HEK293 (cell line): ENCODE results near the gene PKD2L1.
"Not testable (repeated sequence)": the region's sequence is repeated elsewhere in the genome, so short reads cannot be mapped to it uniquely, and the experiment has no call there.

Experiments used
- CTCF ChIA-PET: fragments of 350-600 bp; formaldehyde crosslinking; extraction: SDS; loops from one replicate; lab custom pipeline; 2021; ENCODE audit warnings: antibody characterized with exemption; lab: Yijun Ruan, JAX
- POLR2A ChIA-PET: fragments of 300-600 bp; formaldehyde crosslinking; extraction: SDS; loops from one replicate; lab custom pipeline; 2020; ENCODE audit warnings: antibody characterized with exemption, inconsistent platforms; lab: Yijun Ruan, JAX
- H3K27ac ChIP-seq: fragments of 200-500 bp; sonication (Bioruptor generic); 2 replicates; pipeline ENCODE4 v1.5.1; 2014; ENCODE audit warnings: low read depth, low read length, control low read depth, inconsistent platforms; ENCODE audit errors: extremely low read depth
- H3K36me3 ChIP-seq, 2 experiments: fragments of 200-500 bp in 1 of 2; sonication (Bioruptor generic) in 1 of 2; 1 replicate in 1 of 2; 2 replicates in 1 of 2; pipeline ENCODE4 v1.5.1; 2014 to 2017; ENCODE audit warnings: inconsistent platforms in 2 of 2, low read length in 2 of 2; ENCODE audit not compliant: control insufficient read depth in 2 of 2, insufficient read depth in 1 of 2
- H3K4me1 ChIP-seq: fragments of 200-500 bp; sonication (Bioruptor generic); 2 replicates; pipeline ENCODE4 v1.5.1; 2014; ENCODE audit warnings: mild to moderate bottlenecking, low read length, inconsistent platforms; ENCODE audit not compliant: control insufficient read depth, insufficient read depth
- H3K4me3 ChIP-seq: 2 replicates; pipeline ENCODE4 v1.5.1; 2011; ENCODE audit warnings: low read depth, mild to moderate bottlenecking, control low read depth, low read length, moderate library complexity
- H3K9me3 ChIP-seq: fragments of 200-500 bp; sonication (Bioruptor generic); 2 replicates; pipeline ENCODE4 v1.5.1; 2014; ENCODE audit warnings: low read depth, low read length, inconsistent platforms; ENCODE audit not compliant: control insufficient read depth, insufficient read depth
- GLI4 ChIP-seq: fragments of 450-650 bp; formaldehyde crosslinking; IDR thresholded peaks from 2 replicates; pipeline ENCODE4 v1.5.1; 2016; ENCODE audit warnings: missing biosample characterization, missing genetic modification characterization
- KLF1 ChIP-seq: fragments of 450-650 bp; formaldehyde crosslinking; IDR thresholded peaks from 2 replicates; pipeline ENCODE4 v1.5.1; 2016; ENCODE audit warnings: missing biosample characterization, missing genetic modification characterization
- MYNN ChIP-seq: fragments of 450-650 bp; formaldehyde crosslinking; IDR thresholded peaks from 2 replicates; pipeline ENCODE4 v1.5.1; 2016; ENCODE audit warnings: missing biosample characterization, missing genetic modification characterization, borderline replicate concordance
- PRDM10 ChIP-seq: fragments of 450-650 bp; formaldehyde crosslinking; IDR thresholded peaks from 2 replicates; pipeline ENCODE4 v1.5.1; 2016; ENCODE audit warnings: missing biosample characterization, missing genetic modification characterization
- SP2 ChIP-seq: fragments of 450-650 bp; formaldehyde crosslinking; IDR thresholded peaks from 2 replicates; pipeline ENCODE4 v1.5.1; 2016; ENCODE audit warnings: missing biosample characterization, missing genetic modification characterization
- ZBTB7A ChIP-seq: fragments of 450-650 bp; formaldehyde crosslinking; IDR thresholded peaks from 2 replicates; pipeline ENCODE4 v1.5.1; 2016; ENCODE audit warnings: low read depth, missing biosample characterization, missing genetic modification characterization
- ZNF26 ChIP-seq: fragments of 450-650 bp; formaldehyde crosslinking; IDR thresholded peaks from 2 replicates; pipeline ENCODE4 v1.5.1; 2016; ENCODE audit warnings: missing biosample characterization, missing genetic modification characterization
- ZNF37A ChIP-seq: fragments of 450-650 bp; IDR thresholded peaks from 2 replicates; pipeline ENCODE4 v1.5.1; 2018; ENCODE audit warnings: missing biosample characterization, missing genetic modification characterization
- ZNF488 ChIP-seq: fragments of 450-650 bp; formaldehyde crosslinking; IDR thresholded peaks from 2 replicates; pipeline ENCODE4 v1.5.1; 2016; ENCODE audit warnings: missing biosample characterization, missing genetic modification characterization
- ZNF513 ChIP-seq: fragments of 450-650 bp; IDR thresholded peaks from 2 replicates; pipeline ENCODE4 v1.5.1; 2018; ENCODE audit warnings: missing biosample characterization, missing genetic modification characterization
- ZNF514 ChIP-seq: fragments of 450-650 bp; formaldehyde crosslinking; IDR thresholded peaks from 2 replicates; pipeline ENCODE4 v1.5.1; 2016; ENCODE audit warnings: missing biosample characterization, missing genetic modification characterization
- ZNF791 ChIP-seq: fragments of 450-650 bp; formaldehyde crosslinking; IDR thresholded peaks from 2 replicates; pipeline ENCODE4 v1.5.1; 2016; ENCODE audit warnings: missing biosample characterization, missing genetic modification characterization
- ZXDB ChIP-seq: fragments of 450-650 bp; formaldehyde crosslinking; IDR thresholded peaks from 2 replicates; pipeline ENCODE4 v1.5.1; 2016; ENCODE audit warnings: missing biosample characterization, missing genetic modification characterization
- TF ChIP-seq, protein P1 (sequence below): fragments of 450-650 bp; formaldehyde crosslinking; IDR thresholded peaks from 2 replicates; pipeline ENCODE4 v1.5.1; 2016; ENCODE audit warnings: missing biosample characterization, missing genetic modification characterization
- TF ChIP-seq, protein P2 (sequence below): fragments of 450-650 bp; formaldehyde crosslinking; IDR thresholded peaks from 2 replicates; pipeline ENCODE4 v1.5.1; 2016; ENCODE audit warnings: missing biosample characterization, missing genetic modification characterization, low read depth
- TF ChIP-seq, protein P3 (sequence below): fragments of 450-650 bp; formaldehyde crosslinking; IDR thresholded peaks from 2 replicates; pipeline ENCODE4 v1.5.1; 2016; ENCODE audit warnings: missing biosample characterization, missing genetic modification characterization

PKD2L1 gene

DNA sequence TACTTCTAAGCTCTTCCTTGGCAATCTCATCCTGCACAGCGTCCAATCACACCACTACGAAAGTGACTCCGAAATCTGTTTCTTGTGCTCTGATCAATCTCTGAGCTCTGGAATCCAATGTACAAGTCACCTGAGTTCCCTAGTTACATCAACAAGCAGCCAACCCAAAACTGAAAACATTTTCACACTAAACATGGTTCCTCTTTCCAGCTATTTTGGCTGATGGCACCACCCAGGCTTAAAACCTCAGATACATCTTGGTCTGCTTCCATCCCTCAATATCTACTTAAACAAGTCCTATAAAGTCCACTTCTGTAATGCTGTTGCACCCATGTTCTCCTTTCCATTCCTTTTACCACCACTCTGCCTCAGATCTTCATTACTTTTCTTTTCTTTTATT, 47.1 kb downstream of the PKD2L1 start (continued):
- TF ChIP-seq, protein P1, sequence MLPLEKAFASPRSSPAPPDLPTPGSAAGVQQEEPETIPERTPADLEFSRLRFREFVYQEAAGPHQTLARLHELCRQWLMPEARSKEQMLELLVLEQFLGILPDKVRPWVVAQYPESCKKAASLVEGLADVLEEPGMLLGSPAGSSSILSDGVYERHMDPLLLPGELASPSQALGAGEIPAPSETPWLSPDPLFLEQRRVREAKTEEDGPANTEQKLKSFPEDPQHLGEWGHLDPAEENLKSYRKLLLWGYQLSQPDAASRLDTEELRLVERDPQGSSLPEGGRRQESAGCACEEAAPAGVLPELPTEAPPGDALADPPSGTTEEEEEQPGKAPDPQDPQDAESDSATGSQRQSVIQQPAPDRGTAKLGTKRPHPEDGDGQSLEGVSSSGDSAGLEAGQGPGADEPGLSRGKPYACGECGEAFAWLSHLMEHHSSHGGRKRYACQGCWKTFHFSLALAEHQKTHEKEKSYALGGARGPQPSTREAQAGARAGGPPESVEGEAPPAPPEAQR (tag by site-specific recombination): no peak
- TF ChIP-seq MYNN (tag by site-specific recombination) (no peak), GLI4 (tag by site-specific recombination) (no peak)

GRCh38 chr10:100276971-100277370, 53.1 kb downstream of the PKD2L1 start:
- peaks cover 52 to 57% of the 10 kb centered on the region in 2 experiments for H3K36me3 ChIP-seq
- H3K4me3 ChIP-seq, H3K9me3 ChIP-seq, CTCF ChIA-PET, H3K4me1 ChIP-seq, H3K27ac ChIP-seq, POLR2A ChIA-PET: not testable (repeated sequence)

GRCh38 chr10:100267239-100268104, 62.6 kb downstream of the PKD2L1 start, which contains the start of gene CWF19L1:
Gene CWF19L1, minus strand, starts transcription at chr10:100267638. Its CDS starts 45 bp downstream, at chr10:100267593.
- Histone ChIP-seq H3K4me3 (peak within 1 kb of the TSS; percentile 93), H3K4me1 (no peaks in the 10 kb centered on the region), H3K9me3 (no peaks in the 10 kb centered on the region), H3K27ac (peak within 1 kb of the TSS; percentile 61), H3K36me3 (peaks cover 4 to 6% of the 10 kb centered on the region in 2 experiments; a peak in 2 of 3 replicates)
- POLR2A ChIA-PET: no interaction called here
- CTCF ChIA-PET: interaction anchor here (0.6 to 0.7 kb wide), 2 partner anchors 411 to 1713 kb away, joined by 3 to 4 read pairs; no protein-coding TSS in a partner anchor
- TF ChIP-seq, protein P2, sequence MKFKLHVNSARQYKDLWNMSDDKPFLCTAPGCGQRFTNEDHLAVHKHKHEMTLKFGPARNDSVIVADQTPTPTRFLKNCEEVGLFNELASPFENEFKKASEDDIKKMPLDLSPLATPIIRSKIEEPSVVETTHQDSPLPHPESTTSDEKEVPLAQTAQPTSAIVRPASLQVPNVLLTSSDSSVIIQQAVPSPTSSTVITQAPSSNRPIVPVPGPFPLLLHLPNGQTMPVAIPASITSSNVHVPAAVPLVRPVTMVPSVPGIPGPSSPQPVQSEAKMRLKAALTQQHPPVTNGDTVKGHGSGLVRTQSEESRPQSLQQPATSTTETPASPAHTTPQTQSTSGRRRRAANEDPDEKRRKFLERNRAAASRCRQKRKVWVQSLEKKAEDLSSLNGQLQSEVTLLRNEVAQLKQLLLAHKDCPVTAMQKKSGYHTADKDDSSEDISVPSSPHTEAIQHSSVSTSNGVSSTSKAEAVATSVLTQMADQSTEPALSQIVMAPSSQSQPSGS (tag by site-specific recombination): no peak
- TF ChIP-seq, protein P1 (tag by site-specific recombination): no peak
- no peak for TF ChIP-seq KLF1 (tag by site-specific recombination)
- TF ChIP-seq, protein P3, sequence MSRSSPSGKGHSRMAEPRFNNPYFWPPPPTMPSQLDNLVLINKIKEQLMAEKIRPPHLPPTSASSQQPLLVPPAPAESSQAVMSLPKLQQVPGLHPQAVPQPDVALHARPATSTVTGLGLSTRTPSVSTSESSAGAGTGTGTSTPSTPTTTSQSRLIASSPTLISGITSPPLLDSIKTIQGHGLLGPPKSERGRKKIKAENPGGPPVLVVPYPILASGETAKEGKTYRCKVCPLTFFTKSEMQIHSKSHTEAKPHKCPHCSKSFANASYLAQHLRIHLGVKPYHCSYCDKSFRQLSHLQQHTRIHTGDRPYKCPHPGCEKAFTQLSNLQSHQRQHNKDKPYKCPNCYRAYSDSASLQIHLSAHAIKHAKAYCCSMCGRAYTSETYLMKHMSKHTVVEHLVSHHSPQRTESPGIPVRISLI (tag by site-specific recombination): no peak
- TF ChIP-seq ZNF791 (tag by site-specific recombination): no peak
- TF ChIP-seq SP2 (tag by site-specific recombination): peak; percentile 50; the same call in 1 of the 2 replicates
- no peak for TF ChIP-seq ZNF37A
- TF ChIP-seq MYNN (tag by site-specific recombination): no peak
- no peak for TF ChIP-seq ZNF26 (tag by site-specific recombination)
- TF ChIP-seq ZNF514 (tag by site-specific recombination): no peak
- TF ChIP-seq ZNF513 (tag by site-specific recombination): no peak
- no peak for TF ChIP-seq ZNF488 (tag by site-specific recombination)
- TF ChIP-seq ZXDB (tag by site-specific recombination): peak; percentile 85
- TF ChIP-seq ZBTB7A (tag by site-specific recombination): no peak
- TF ChIP-seq PRDM10 (tag by site-specific recombination): peak; percentile 63
